SK-N-MC (cell line): ENCODE measurements around the gene ATP6V0A1.
"Not testable (repeated sequence)": the region's sequence is repeated elsewhere in the genome, so short reads cannot be mapped to it uniquely, and the experiment has no call there.

Experiments used
- DNase-seq: peaks from one replicate; pipeline ENCODE4 v3.0.0-alpha.2; 2011; ENCODE audit warnings: low read depth, low spot score
- H3K27ac ChIP-seq: fragments of 200-600 bp; sonication (generic); 2 replicates; pipeline ENCODE4 v1.5.1; 2016; ENCODE audit warnings: mixed run types
- H3K36me3 ChIP-seq: fragments of 200-600 bp; sonication (generic); 2 replicates; pipeline ENCODE4 v1.6.1; 2017; ENCODE audit warnings: antibody characterized with exemption, low read length, mixed read lengths; ENCODE audit not compliant: insufficient read depth
- H3K4me3 ChIP-seq: fragments of 200-600 bp; sonication (generic); 2 replicates; pipeline ENCODE4 v1.5.1; 2016
- H3K9ac ChIP-seq: fragments of 200-600 bp; sonication (generic); 2 replicates; pipeline ENCODE4 v1.8.0; 2017; ENCODE audit warnings: mixed run types, mixed read lengths; ENCODE audit not compliant: insufficient read length
- H3K9me3 ChIP-seq: fragments of 200-600 bp; sonication (generic); 2 replicates; pipeline ENCODE4 v1.6.1; 2017; ENCODE audit warnings: low read depth, mild to moderate bottlenecking, antibody characterized with exemption, low read length, moderate library complexity, mixed read lengths
- EZH2 ChIP-seq: fragments of 200-600 bp; sonication (generic); IDR thresholded peaks from one replicate; pipeline ENCODE4 v1.6.1; 2017; ENCODE audit warnings: antibody characterized with exemption
- FOXP2 ChIP-seq: optimal IDR thresholded peaks from 2 replicates; pipeline ENCODE3; 2011; ENCODE audit warnings: mild to moderate bottlenecking, moderate library complexity; ENCODE audit not compliant: insufficient read depth; ENCODE audit errors: extremely low read length, control extremely low read depth
- POLR2AphosphoS5 ChIP-seq: IDR thresholded peaks from 2 replicates; pipeline ENCODE4 v1.6.1; 2012; ENCODE audit warnings: mild to moderate bottlenecking, low read depth, low read length, borderline replicate concordance

Gene ATP6V0A1

GRCh38 chr17:42537156-42537805 is 78.6 kb downstream of the ATP6V0A1 start:
- Histone ChIP-seq H3K9ac (peak overlapping the region; percentile 55), H3K9me3 (no peaks in the 10 kb centered on the region), H3K27ac (no peak overlapping the region), H3K4me3 (peak overlapping the region; percentile 79), H3K36me3 (0 out of 2 replicates have a peak, but pooled peaks cover 3% of the 10 kb centered on the region)
- TF ChIP-seq POLR2AphosphoS5 (no peak), EZH2 (no peak), FOXP2 (no peak)
- DNase-seq = no peak

GRCh38 chr17:42537826-42538451 is 79.3 kb downstream of the ATP6V0A1 start:
- no peak overlapping the region for H3K4me3 ChIP-seq
- H3K9me3 ChIP-seq = no peaks in the 10 kb centered on the region
- 0 out of 2 replicates have a peak, but pooled peaks cover 3% of the 10 kb centered on the region for H3K36me3 ChIP-seq
- TF ChIP-seq EZH2 (no peak), POLR2AphosphoS5 (no peak), FOXP2 (no peak)
- H3K27ac ChIP-seq = no peak overlapping the region
- DNase-seq = no peak
- no peak overlapping the region for H3K9ac ChIP-seq

GRCh38 chr17:42538482-42538881 is 79.8 kb downstream of the ATP6V0A1 start:
- no peak overlapping the region for H3K9ac ChIP-seq
- DNase-seq = no peak
- TF ChIP-seq FOXP2 (no peak), POLR2AphosphoS5 (no peak), EZH2 (no peak)

GRCh38 chr17:42540558-42540957 is 81.9 kb downstream of the ATP6V0A1 start:
- not testable (repeated sequence) for H3K27ac ChIP-seq, H3K4me3 ChIP-seq, DNase-seq, H3K36me3 ChIP-seq, H3K9me3 ChIP-seq, H3K9ac ChIP-seq

More at GRCh38 chr17:42538482-42538881, 79.8 kb downstream of the ATP6V0A1 start:
- Histone ChIP-seq H3K27ac (no peak overlapping the region), H3K36me3 (0 out of 2 replicates have a peak, but pooled peaks cover 3% of the 10 kb centered on the region), H3K9me3 (no peaks in the 10 kb centered on the region), H3K4me3 (no peak overlapping the region)

GRCh38 chr17:42541041-42541833 is 82.6 kb downstream of the ATP6V0A1 start:
- 0 out of 2 replicates have a peak, but pooled peaks cover 3% of the 10 kb centered on the region for H3K36me3 ChIP-seq
- no peak for DNase-seq
- no peaks in the 10 kb centered on the region for H3K9me3 ChIP-seq
- H3K9ac ChIP-seq = no peak overlapping the region
- no peak overlapping the region for H3K27ac ChIP-seq
- no peak overlapping the region for H3K4me3 ChIP-seq
- no peak for TF ChIP-seq FOXP2
- TF ChIP-seq EZH2 = no peak
- TF ChIP-seq POLR2AphosphoS5 = no peak

- H3K27ac ChIP-seq = no peak overlapping the region
- 0 out of 2 replicates have a peak, but pooled peaks cover 3% of the 10 kb centered on the region for H3K36me3 ChIP-seq
- no peak for DNase-seq
- no peak overlapping the region for H3K9ac ChIP-seq
- TF ChIP-seq POLR2AphosphoS5 (no peak), FOXP2 (no peak), EZH2 (no peak)
- no peak overlapping the region for H3K4me3 ChIP-seq
- H3K9me3 ChIP-seq = no peaks in the 10 kb centered on the region
These were observed 84.8 kb downstream of the ATP6V0A1 start for GRCh38 chr17:42543190-42544079.

- Histone ChIP-seq H3K9ac (no peak overlapping the region), H3K4me3 (no peak overlapping the region), H3K27ac (no peak overlapping the region), H3K36me3 (no peaks in the 10 kb centered on the region), H3K9me3 (no peaks in the 10 kb centered on the region)
- DNase-seq = no peak
- TF ChIP-seq EZH2 (no peak), POLR2AphosphoS5 (no peak), FOXP2 (no peak)
These were observed 86.2 kb downstream of the ATP6V0A1 start for GRCh38 chr17:42544874-42545283.

GRCh38 chr17:42545755-42546505 is 87.3 kb downstream of the ATP6V0A1 start:
- H3K36me3 ChIP-seq, H3K4me3 ChIP-seq, DNase-seq, H3K9me3 ChIP-seq, H3K9ac ChIP-seq, H3K27ac ChIP-seq: not testable (repeated sequence)
